Activated T-helper 17 cell treated with anti-CD3 and anti-CD28 coated beads, Interleukin-2, amount 50 U/mL, for 72 hours (primary cell): Measurements from ENCODE around the gene PLEKHG3. TPM values are rescaled to one million over a fixed set of nuclear protein-coding genes. Genes with fewer than 3 reads are reported as not detected.

Source experiments
- ATAC-seq: fragments of 150-1000 bp; cut with Tn5 transposase; replicated peaks from 2 replicates; pipeline ENCODE4 v1.10.0; 2021; ENCODE audit warnings: mild to moderate bottlenecking, moderate library complexity
- H3K27ac Mint-ChIP-seq: one replicate; pipeline ENCODE4 v1.8.0; 2022; ENCODE audit warnings: mixed read lengths
- H3K27me3 Mint-ChIP-seq: one replicate; pipeline ENCODE4 v1.8.0; 2022; ENCODE audit warnings: mixed read lengths
- H3K36me3 Mint-ChIP-seq: one replicate; pipeline ENCODE4 v1.8.0; 2022; ENCODE audit warnings: low read depth, mild to moderate bottlenecking, mixed read lengths
- H3K4me1 Mint-ChIP-seq: one replicate; pipeline ENCODE4 v1.8.0; 2022; ENCODE audit warnings: mixed read lengths
- H3K4me3 Mint-ChIP-seq: one replicate; pipeline ENCODE4 v1.8.0; 2022; ENCODE audit warnings: mild to moderate bottlenecking, mixed read lengths
- H3K9me3 Mint-ChIP-seq: one replicate; pipeline ENCODE4 v1.8.0; 2022; ENCODE audit warnings: mixed read lengths
- total RNA-seq, 2 donors: library from RNA; stranded (reverse); gene quantifications; one replicate each; pipeline ENCODE4 v1.2.3, GENCODE V29; 2022

PLEKHG3 gene
- total RNA-seq, 2 donors from 2014 or later, result 17.2 to 19.2 TPM

DNA sequence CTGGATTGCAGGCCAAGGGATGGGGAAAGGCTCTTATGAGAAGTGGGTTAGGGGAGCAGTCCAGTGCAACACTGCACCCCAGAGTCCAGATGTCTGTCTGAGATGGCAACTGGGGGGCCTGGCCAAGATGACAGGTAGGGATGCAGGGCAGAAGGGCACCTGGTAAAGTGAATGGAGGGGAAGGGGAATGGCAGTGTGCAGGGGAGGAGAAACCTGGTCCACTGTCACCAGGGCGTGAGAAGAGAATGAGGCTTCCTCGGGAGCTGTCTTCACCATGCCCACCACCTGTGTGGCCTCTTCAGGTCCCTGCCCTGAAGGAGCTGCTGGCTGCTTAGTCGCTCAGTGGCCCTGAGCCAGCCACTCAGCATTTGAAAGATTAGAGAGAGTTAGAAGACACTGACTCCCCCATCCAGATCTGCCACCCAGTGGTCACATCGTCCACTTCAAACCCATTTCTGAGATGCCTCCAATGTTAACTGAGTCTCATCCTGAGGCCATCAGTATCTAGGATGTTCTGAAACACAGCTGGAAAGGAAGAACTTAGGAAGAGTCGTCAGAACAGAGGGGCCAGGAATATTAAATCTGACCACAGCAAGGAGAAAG, 57.3 kb downstream of the PLEKHG3 start:
- no peak for ATAC-seq
- H3K27me3 Mint-ChIP-seq, result no peaks in the 10 kb centered on the region
- H3K4me1 Mint-ChIP-seq, result peaks cover 38% of the 10 kb centered on the region
- H3K4me3 Mint-ChIP-seq, result no peak overlapping the region
- no peaks in the 10 kb centered on the region for H3K36me3 Mint-ChIP-seq
- H3K27ac Mint-ChIP-seq, result no peak overlapping the region
- H3K9me3 Mint-ChIP-seq, result no peaks in the 10 kb centered on the region

DNA sequence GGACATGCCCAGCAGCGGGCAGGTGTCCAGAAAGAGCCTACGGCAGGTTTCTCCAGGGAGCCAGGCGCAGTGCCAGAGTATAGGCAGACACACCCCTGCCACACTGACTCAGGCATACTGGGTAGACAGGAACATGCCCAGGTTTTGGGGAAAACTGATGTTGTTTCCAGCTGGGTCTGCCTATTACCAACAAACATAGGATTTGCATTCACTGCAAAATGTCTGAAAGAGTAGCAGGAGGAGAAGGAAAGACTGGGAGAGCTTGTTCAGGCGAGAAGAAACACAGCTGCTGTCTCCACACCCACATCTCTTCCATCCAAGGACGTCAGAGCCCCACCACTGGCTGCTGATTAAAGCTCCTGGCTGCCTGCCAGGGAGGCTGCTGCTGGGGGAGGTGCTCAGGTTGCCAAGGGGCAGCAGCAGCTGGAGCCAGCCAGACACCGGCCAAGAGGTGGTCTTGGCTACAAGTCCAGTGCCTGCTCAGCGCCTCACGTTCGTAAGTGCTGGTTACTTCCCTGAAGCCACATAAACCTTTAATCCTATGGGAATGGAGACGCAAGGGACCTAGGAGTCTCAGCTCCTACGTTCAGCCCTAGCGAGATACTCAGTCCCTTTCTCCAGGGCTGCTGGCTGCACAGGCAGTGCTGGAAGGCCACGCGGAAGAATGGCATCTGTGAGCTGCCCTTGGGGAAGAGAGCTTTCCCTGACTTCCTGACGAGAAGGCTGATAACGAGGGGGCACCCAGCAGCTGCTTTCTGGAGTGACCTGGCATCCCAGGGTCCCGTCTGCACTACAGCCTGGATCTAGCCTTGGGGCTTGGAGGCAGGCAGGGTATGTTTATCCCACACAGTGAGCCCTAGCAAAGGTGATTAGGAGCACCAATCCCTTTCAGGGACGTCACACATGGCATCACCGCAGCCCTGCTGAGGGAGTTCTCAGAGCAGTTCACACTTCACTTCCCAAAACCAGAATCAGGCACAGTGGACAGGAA, 58.1 kb downstream of the PLEKHG3 start:
- no peaks in the 10 kb centered on the region for H3K36me3 Mint-ChIP-seq
- no peaks in the 10 kb centered on the region for H3K27me3 Mint-ChIP-seq
- peaks cover 30% of the 10 kb centered on the region for H3K4me1 Mint-ChIP-seq
- H3K9me3 Mint-ChIP-seq, result no peaks in the 10 kb centered on the region
- no peak overlapping the region for H3K4me3 Mint-ChIP-seq
- no peak for ATAC-seq
- no peak overlapping the region for H3K27ac Mint-ChIP-seq

DNA sequence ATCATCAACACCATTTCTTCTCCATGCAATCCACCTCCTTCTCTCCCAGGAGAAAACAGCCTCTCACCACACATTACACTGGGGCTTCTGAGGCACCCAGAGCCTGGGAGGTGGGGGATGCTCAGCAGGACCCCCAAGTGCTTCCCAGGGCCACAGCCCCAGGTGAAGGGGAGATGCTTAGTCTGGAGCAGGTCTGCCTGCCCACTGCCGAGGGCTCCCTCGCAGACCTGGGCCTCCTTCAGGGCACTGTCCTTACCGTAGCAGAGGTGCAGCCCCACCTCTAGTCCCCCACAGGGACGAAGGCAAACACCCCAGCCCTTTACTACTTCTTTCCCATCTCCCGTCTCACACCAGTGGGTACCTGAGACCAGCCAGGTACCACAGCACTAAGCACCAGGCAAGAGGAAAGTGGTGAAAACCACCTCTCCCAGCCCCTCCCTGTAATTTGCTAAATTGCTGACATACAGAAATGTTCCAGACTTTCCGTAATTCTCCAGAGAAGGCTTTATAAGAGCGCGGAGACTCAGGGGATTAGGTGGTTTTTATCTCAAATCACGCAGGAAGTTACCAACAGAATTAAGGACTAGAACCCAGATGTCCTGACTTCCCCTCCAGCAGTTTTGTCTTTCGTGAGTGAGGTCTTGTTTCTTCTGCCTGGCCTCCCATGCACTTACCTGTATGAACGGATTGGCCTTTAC, 59.0 kb downstream of the PLEKHG3 start:
- Mint-ChIP-seq H3K27ac (no peak overlapping the region), H3K9me3 (no peaks in the 10 kb centered on the region), H3K4me3 (peak overlapping the region; percentile 51), H3K27me3 (no peaks in the 10 kb centered on the region), H3K4me1 (peaks cover 27% of the 10 kb centered on the region), H3K36me3 (no peaks in the 10 kb centered on the region)
- ATAC-seq, result no peak

DNA sequence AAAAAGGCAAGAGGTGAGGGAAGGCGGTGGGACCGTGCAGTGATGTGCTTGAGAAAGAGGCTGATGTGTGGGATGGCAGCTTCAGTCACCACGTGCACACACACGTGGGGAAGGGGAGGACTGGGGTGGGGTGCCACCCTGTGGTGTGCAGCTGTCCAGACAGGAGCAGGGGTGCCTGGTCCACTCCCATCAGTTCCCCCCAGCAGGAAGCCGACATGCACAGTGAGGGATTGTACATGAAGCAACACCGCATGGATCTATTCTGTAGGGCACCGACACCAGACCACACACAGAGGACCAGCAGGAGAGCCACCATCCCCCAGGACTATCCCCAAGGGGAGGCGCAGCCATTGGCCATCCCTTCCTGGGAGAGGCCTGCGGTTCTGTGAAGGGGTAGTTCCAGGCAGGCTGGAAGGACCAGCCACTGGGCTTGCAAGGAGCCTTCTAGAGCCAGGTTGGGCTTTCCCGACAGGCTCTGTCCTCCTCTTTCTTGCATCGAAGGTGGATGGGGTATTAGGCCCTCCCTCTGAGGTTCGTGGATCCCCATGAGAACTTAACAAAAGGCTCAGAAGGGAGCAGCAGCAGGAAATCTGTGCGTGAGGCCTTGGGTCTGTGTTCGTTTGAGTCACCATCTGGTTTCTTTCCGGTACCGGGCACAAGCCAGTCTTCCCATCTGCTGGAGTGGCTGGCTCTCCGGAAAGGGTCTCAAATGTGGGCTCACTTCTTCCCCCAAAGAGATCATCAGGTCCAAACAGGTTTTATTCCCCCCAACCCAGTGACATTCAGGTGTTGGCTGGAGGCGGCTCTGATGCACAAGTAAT, 59.8 kb downstream of the PLEKHG3 start:
- Mint-ChIP-seq H3K27ac (peak overlapping the region; percentile 49), H3K27me3 (no peaks in the 10 kb centered on the region), H3K9me3 (no peaks in the 10 kb centered on the region), H3K36me3 (no peaks in the 10 kb centered on the region), H3K4me3 (peak overlapping the region; percentile 51), H3K4me1 (peaks cover 27% of the 10 kb centered on the region)
- ATAC-seq, result no peak

DNA sequence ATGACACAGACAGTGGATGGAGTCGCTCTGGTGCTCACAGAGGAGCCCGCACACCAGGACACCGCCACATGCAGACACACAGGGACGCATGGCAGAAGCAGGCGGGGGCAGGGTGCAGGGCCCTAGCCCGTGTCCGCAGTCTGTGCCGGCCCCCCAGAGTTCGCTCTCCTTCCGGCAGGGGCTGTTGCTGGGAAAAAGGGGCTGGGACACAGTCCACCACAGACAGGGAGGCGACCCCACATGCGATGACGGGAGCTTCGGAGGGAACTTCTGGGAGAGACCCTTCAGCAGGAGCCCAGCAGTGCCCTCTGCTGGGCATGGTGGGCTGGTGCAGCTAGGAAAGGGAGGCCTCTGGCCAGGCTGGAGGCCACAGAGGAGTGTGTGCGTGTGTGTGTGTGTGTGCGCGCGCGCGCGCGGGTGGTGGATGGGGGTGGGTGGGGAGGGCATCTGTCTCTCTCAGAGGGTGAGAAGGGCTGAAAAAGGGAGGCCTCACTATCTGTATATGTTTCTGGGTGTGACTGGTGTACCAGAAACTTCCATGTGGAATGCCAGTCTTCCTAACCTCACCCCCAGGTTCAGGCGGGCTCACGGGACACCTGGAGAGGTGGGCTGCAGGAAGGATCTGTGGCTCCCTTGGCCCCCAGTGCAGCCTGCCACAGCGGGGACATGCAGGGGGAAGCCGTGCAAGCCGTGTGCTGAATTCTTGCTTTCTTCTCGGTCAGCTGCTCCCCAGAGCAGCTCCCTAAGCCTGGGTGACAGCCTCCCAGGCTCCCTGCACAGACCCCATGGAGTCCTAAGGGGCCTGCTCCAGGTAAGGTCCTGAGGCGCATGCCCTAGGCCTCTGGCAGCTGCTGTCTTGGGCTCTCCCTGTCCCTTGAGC, 60.7 kb downstream of the PLEKHG3 start:
- Mint-ChIP-seq H3K27me3 (no peaks in the 10 kb centered on the region), H3K27ac (peak overlapping the region; percentile 49), H3K36me3 (no peaks in the 10 kb centered on the region), H3K4me1 (peaks cover 21% of the 10 kb centered on the region), H3K9me3 (no peaks in the 10 kb centered on the region), H3K4me3 (peak overlapping the region; percentile 51)
- ATAC-seq, result peak; percentile 74

DNA sequence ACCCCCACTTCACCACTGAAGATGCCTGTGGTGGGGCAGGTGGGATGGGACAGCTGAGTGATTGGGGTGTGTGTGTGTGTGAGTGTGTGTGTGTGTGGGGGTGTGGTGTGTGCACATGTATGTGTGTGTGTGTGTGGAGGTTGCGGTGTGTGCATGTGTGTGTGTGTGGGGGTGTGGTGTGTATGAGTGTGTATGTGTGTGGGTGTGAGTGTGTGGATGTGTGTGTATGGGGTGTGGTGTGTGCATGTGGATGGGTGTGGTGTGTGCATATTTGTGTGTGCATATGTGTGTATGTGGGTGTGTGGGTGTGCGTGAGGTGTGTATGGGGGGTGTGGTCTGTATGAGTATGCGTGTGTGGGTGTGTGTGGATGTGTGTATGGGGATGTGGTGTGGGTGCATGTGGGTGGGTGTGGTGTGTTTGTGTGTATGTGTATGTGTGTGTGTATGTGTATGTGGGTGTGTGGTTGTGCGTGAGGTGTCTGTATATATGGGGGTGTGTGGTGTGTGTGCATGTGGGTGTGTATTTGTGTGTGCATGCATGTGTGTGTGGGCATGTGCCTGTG, 61.6 kb downstream of the PLEKHG3 start:
- no peak overlapping the region for H3K27ac Mint-ChIP-seq
- H3K27me3 Mint-ChIP-seq, result no peaks in the 10 kb centered on the region
- ATAC-seq, result no peak
- no peak overlapping the region for H3K4me3 Mint-ChIP-seq
- H3K36me3 Mint-ChIP-seq, result no peaks in the 10 kb centered on the region
- H3K4me1 Mint-ChIP-seq, result peaks cover 16% of the 10 kb centered on the region
- H3K9me3 Mint-ChIP-seq, result no peaks in the 10 kb centered on the region

DNA sequence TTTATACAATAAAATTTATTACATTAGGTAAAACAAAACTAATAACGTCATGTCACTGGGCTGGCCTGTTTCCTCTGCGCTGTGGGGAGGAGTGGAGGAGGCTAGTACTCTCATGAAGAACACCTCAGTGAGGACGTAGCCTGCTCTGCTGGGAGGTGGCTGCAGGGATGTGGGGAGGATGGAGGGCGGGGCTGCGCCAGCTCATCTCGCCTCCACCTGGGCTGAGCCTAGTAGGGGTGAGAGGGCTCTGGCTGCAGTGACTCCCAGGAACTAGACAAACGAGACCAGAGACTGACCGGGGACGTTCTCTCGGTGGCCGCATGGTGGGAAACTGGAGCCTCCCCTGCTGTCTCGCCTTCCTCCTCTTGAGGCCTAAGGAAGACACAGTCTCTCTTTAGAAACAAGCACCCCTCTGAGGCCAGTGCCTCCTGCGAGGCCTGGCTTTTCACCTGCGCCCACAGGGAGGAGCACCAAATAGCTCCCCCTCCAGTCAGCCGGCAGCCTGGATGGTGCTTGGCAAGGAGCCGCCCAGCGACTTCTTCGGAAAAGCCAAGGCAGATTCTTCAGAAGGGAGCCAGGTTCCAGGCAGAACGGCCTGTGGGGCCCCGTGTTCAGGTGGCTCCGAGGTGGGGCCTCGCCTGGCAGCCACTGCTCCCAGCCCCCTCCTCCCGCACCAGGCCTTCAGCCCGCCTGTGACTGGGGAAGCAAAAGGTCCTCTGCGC, 62.4 kb downstream of the PLEKHG3 start:
- Mint-ChIP-seq H3K9me3 (no peaks in the 10 kb centered on the region), H3K27me3 (no peaks in the 10 kb centered on the region), H3K27ac (no peak overlapping the region), H3K4me1 (peaks cover 22% of the 10 kb centered on the region), H3K4me3 (no peak overlapping the region), H3K36me3 (no peaks in the 10 kb centered on the region)
- ATAC-seq, result no peak

DNA sequence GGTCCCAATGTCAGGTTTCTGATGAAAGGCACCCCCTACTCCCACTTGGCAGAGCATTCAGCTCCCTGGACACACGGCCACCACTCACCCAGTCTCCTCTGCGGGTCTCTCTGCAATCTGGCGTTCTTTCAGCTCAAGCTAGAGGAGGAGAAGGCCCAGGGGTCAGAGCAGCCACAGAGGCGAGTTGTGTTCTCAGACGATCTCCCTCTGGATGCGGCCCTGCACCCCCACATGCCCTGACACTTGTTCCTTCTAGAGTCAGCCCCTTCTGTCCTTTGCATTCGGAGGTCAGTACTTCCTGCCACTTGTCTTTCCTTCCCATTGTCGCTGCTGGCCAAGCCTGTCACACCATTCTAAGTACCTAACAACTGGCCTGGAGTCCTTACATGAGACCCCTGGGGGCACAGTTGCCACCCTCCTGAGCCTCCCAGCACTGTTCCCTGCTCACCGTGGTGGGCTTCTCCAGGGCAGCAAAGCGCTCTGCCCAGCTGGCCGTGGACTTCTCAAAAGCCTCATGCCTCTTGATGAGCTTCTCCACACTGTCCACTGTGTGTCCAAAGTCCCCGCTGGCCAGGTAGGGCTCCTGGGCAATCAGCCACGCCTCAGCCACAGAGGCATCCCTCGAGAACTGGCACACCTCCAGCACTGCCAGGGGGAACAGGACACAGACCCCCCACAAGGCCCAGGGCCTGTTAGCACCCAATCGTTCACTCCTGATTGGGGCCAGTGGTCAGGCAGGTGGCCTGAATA, 63.2 kb downstream of the PLEKHG3 start:
- no peaks in the 10 kb centered on the region for H3K9me3 Mint-ChIP-seq
- H3K4me1 Mint-ChIP-seq, result peaks cover 22% of the 10 kb centered on the region
- ATAC-seq, result no peak
- no peak overlapping the region for H3K4me3 Mint-ChIP-seq
- H3K27me3 Mint-ChIP-seq, result no peaks in the 10 kb centered on the region
- no peaks in the 10 kb centered on the region for H3K36me3 Mint-ChIP-seq
- H3K27ac Mint-ChIP-seq, result no peak overlapping the region

DNA sequence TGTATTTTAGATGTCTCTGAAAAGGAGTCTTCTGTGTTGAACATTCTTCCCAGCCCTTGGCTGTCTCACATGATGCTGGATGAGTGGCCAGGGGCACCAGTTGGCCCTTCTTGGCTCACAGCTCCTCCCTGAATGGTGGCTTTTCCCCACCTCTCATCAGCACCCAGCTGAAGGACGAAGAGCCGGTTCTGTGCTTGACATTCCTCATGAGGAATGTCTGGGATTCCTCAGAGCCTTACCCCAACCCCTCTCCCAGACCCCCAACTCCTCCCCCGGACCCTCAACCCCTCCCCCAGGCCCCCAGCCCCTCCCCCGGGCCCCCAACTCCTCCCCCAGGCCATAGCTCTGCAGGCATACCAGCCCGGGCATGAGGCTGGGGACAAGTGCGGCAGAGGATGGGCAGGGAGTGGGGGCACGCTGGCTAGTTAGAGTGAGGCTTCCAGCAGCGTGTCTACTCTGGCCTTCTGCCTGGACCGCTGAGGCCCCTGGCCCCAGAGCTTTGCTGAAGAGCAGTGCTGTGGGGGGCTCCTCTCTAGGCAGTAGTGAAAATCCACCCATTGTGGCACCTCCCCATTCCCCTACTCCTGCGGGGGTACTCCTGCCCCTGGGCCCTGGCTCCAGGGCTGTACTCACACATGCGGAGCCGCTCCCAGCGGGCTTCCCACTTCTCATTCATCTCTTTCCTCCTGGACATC, 64.3 kb downstream of the PLEKHG3 start:
- H3K9me3 Mint-ChIP-seq, result no peaks in the 10 kb centered on the region
- H3K27ac Mint-ChIP-seq, result no peak overlapping the region
- no peak overlapping the region for H3K4me3 Mint-ChIP-seq
- peaks cover 17% of the 10 kb centered on the region for H3K4me1 Mint-ChIP-seq
- no peak for ATAC-seq
- no peaks in the 10 kb centered on the region for H3K36me3 Mint-ChIP-seq
- no peaks in the 10 kb centered on the region for H3K27me3 Mint-ChIP-seq

DNA sequence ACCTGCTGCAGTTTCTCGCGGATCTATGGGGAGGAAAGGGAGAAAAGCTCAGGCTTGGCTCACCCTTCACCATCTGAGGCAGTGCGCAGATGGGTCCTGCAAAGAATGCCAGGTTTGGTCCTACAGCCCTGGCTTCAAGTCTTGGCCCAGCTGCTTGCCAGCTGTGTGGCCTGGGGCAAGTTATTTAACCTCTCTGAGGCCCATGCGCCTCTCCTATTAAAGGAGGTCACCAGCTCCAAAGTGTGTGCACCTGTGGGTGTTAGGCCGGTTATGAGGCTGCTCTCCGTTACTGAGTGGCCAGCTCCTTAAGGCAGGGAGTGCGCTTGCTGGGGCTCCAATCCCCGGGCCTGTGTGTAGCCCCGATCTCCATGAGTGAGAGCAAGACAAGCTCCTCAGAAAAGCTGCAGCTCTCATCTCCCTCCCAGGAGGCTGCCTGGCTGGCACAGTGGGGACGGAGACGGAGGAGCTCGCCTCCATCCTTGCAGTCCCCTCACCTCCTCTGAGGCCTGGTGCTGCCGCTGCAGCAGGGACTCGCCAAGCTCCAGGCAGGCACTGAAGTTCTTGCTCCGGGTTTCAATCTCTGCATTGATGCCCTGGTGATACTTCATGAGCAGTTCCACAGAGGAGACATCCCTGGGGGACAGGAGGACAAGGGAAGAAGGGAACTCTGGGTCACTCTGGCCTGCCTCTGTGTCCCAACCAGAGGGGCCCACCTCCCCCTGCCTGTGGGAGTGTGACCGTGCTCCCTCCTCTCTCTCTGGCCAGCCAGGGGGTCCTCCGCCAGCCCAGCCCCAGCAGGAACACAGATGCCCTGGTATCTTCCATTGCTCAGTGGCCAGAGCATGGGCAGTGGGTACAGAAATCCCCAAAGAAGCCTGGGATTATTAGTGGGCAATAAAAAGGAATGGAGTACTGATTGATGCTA, 65.1 kb downstream of the PLEKHG3 start:
- H3K9me3 Mint-ChIP-seq, result no peaks in the 10 kb centered on the region
- no peak for ATAC-seq
- H3K4me3 Mint-ChIP-seq, result no peak overlapping the region
- no peak overlapping the region for H3K27ac Mint-ChIP-seq
- peaks cover 14% of the 10 kb centered on the region for H3K4me1 Mint-ChIP-seq
- H3K36me3 Mint-ChIP-seq, result no peaks in the 10 kb centered on the region
- H3K27me3 Mint-ChIP-seq, result no peaks in the 10 kb centered on the region

DNA sequence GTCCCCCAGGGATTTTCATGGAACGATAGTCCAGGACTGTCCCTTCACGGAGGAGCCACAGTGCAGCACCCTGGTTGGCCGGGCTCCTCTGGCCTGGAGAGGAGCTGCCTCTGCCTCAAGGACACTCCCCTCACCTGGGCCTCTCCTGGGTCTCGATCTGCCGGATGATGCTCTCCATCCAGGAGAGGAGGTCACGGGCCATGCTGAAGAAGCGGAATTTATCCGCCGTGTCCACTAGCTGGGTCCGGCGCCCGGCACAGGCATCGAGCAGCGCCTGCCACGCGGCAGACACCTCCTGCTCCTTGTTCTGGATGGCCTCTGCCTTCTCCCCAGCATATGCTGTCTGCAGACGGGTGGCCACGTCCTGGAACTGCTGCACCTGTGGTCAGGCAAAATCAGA, 66.5 kb downstream of the PLEKHG3 start:
- Mint-ChIP-seq H3K27ac (peak overlapping the region; percentile 78), H3K4me1 (peaks cover 11% of the 10 kb centered on the region), H3K9me3 (no peaks in the 10 kb centered on the region), H3K36me3 (no peaks in the 10 kb centered on the region), H3K4me3 (no peak overlapping the region), H3K27me3 (no peaks in the 10 kb centered on the region)
- no peak for ATAC-seq
